HepG2 (cell line): ENCODE results near the gene STOM. TPM values are rescaled to one million over a fixed set of nuclear protein-coding genes. Genes with fewer than 3 reads are reported as not detected.

Experiments
- ATM ChIP-seq: fragments of 450-650 bp; IDR thresholded peaks from 2 replicates; pipeline ENCODE4 v1.7.1; 2017; ENCODE audit warnings: mild to moderate bottlenecking, borderline replicate concordance
- DR1 ChIP-seq: sonication (generic); formaldehyde crosslinking; IDR thresholded peaks from 2 replicates; pipeline ENCODE4 v1.8.0; 2021; ENCODE audit warnings: mild to moderate bottlenecking, missing genetic modification reagents, inconsistent platforms
- GATA4 ChIP-seq: sonication (generic); IDR thresholded peaks from 2 replicates; pipeline ENCODE4 v1.6.1; 2016; ENCODE audit warnings: antibody characterized with exemption, low read depth, borderline replicate concordance
- GPBP1L1 ChIP-seq: sonication (generic); formaldehyde crosslinking; IDR thresholded peaks from 2 replicates; pipeline ENCODE4 v1.5.0; 2020; ENCODE audit warnings: mild to moderate bottlenecking, missing genetic modification reagents
- HNRNPH1 ChIP-seq: fragments of 200-400 bp; formaldehyde crosslinking; optimal IDR thresholded peaks from 2 replicates; pipeline ENCODE3; 2017; ENCODE audit warnings: mild to moderate bottlenecking, low read depth, low read length
- KDM3A ChIP-seq: IDR thresholded peaks from 2 replicates; pipeline ENCODE4 v1.6.1; 2018; ENCODE audit warnings: low read depth, missing compliant biosample characterization
- LCORL ChIP-seq, 2 experiments: fragments of 450-650 bp in 1 of 2; sonication (generic) in 1 of 2; formaldehyde crosslinking in 1 of 2; IDR thresholded peaks; 2 replicates each; pipeline versions ENCODE4 v1.5.0 to v1.6.1; 2017 to 2020; ENCODE audit warnings: antibody characterized with exemption in 1 of 2, missing genetic modification reagents in 1 of 2
- MTF1 ChIP-seq: sonication (generic); formaldehyde crosslinking; IDR thresholded peaks from 2 replicates; pipeline ENCODE4 v1.5.0; 2020; ENCODE audit warnings: missing genetic modification reagents
- MZF1 ChIP-seq: sonication (generic); formaldehyde crosslinking; IDR thresholded peaks from 2 replicates; pipeline ENCODE4 v1.8.1; 2023; ENCODE audit warnings: mild to moderate bottlenecking, missing genetic modification reagents, borderline replicate concordance
- NCOA1 ChIP-seq: sonication (generic); formaldehyde crosslinking; IDR thresholded peaks from 2 replicates; pipeline ENCODE4 v1.9.0; 2021; ENCODE audit warnings: missing genetic modification reagents
- PLRG1 ChIP-seq: fragments of 450-650 bp; conservative IDR thresholded peaks from 2 replicates; pipeline ENCODE4 v1.6.1; 2016
- SAFB2 ChIP-seq: sonication (generic); formaldehyde crosslinking; IDR thresholded peaks from 2 replicates; pipeline ENCODE4 v1.5.1; 2020; ENCODE audit warnings: missing genetic modification reagents, low read depth, mild to moderate bottlenecking, borderline replicate concordance
- SNAPC2 ChIP-seq: sonication (generic); formaldehyde crosslinking; IDR thresholded peaks from 2 replicates; pipeline ENCODE4 v1.8.1; 2022; ENCODE audit warnings: mild to moderate bottlenecking, missing genetic modification reagents
- STAT5B ChIP-seq: sonication (generic); formaldehyde crosslinking; IDR thresholded peaks from 2 replicates; pipeline ENCODE4 v1.4.0; 2020; ENCODE audit warnings: missing genetic modification reagents
- ZBTB10 ChIP-seq: sonication (generic); formaldehyde crosslinking; IDR thresholded peaks from 2 replicates; pipeline ENCODE4 v1.4.0; 2020; ENCODE audit warnings: missing genetic modification reagents, borderline replicate concordance
- ZBTB25 ChIP-seq: IDR thresholded peaks from 2 replicates; pipeline ENCODE4 v1.6.1; 2018; ENCODE audit warnings: missing genetic modification reagents
- ZFP62 ChIP-seq: sonication (generic); formaldehyde crosslinking; IDR thresholded peaks from 2 replicates; pipeline ENCODE4 v1.4.0; 2020; ENCODE audit warnings: missing genetic modification reagents
- ZNF12 ChIP-seq: sonication (generic); formaldehyde crosslinking; IDR thresholded peaks from 2 replicates; pipeline ENCODE4 v1.5.0; 2020; ENCODE audit warnings: missing genetic modification reagents
- ZNF143 ChIP-seq: sonication (generic); formaldehyde crosslinking; IDR thresholded peaks from 2 replicates; pipeline ENCODE4 v1.4.0; 2020; ENCODE audit warnings: missing genetic modification reagents
- ZNF317 ChIP-seq: sonication (generic); formaldehyde crosslinking; IDR thresholded peaks from 2 replicates; pipeline ENCODE4 v1.5.0; 2020; ENCODE audit warnings: mild to moderate bottlenecking, missing genetic modification reagents
- ZNF740 ChIP-seq: sonication (generic); formaldehyde crosslinking; IDR thresholded peaks from 2 replicates; pipeline ENCODE4 v1.4.0; 2020; ENCODE audit warnings: missing genetic modification reagents
- ZNF83 ChIP-seq: sonication (generic); formaldehyde crosslinking; IDR thresholded peaks from 2 replicates; pipeline ENCODE4 v1.4.0; 2020; ENCODE audit warnings: missing genetic modification reagents, mild to moderate bottlenecking, borderline replicate concordance
- polyA plus RNA-seq, 8 experiments: library from polyadenylated mRNA; depleted of rRNA in 3 of 8; stranded (reverse) in 7 of 8; unstranded in 1 of 8; fragments of >200 nt; fragmentation: Illumina TruSeq in 4 of 8; extraction: Trizol in 4 of 8; gene quantifications; 2 replicates each; pipeline versions ENCODE4 v1.2.1 to v1.2.3, GENCODE V29; 2011 to 2016; ENCODE audit warnings: low read depth in 4 of 8, missing spikeins in 1 of 8, mixed read lengths in 1 of 8; ENCODE audit not compliant: insufficient read depth in 1 of 8
- total RNA-seq, 5 experiments: library from RNA; depleted of rRNA; stranded (reverse); fragments of >200 nt; fragmentation: Illumina TruSeq; extraction: Trizol; gene quantifications; 2 replicates each; pipeline ENCODE4 v1.2.3, GENCODE V29; 2016; ENCODE audit warnings: low read depth in 1 of 5
- TF ChIP-seq, protein P1 (sequence below): sonication (generic); formaldehyde crosslinking; IDR thresholded peaks from 2 replicates; pipeline ENCODE4 v1.4.0; 2020; ENCODE audit warnings: mild to moderate bottlenecking, missing genetic modification reagents

STOM gene
- total and polyA plus RNA-seq, 2 of the 13 experiments (the other 11 are each of a cell fraction or from before 2014, with no cell fraction given): 43.6 to 165 TPM

DNA sequence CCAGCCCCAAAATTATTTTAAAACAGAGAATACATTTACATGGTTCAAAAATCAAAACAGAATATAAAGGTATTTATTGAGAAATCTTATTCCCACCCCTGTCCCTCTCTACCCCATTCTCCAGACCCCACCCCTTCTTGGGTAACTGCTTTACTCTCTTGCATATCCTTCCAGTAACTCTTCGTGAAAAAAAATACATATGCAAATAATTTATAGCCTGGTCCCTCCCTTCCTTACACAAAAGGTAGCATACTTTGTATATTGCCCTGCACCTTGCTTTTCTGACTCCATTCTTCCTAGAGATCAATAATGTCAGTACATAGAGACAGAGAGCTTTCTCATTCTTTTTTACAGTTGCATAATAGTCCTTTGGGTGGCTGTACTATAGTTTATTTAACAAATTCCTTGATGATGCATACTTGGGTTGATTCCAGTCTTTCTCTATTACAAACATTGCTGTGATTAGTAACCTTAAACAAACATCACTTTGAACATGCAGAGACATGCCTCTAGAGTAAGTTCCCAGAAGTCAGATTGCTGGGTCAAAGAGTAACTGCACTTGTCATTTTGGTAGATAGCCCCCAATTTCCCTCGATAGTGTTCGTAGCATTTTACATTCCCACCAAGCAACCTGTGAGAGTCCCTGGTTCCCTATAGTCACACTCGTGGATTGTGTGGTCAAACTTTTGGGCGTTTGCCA lies 47.9 kb downstream of the STOM start (continued):
- TF ChIP-seq DR1 (no peak), STAT5B (no peak), SAFB2 (CRISPR knock-in tag) (no peak), LCORL (IDR thresholded peaks at IDR 0.05) (peak; percentile 74), LCORL (CRISPR knock-in tag; IDR thresholded peaks at IDR 0.05) (peak; percentile 70), ZNF740 (no peak), ZNF83 (CRISPR knock-in tag) (no peak), GATA4 (peak; percentile 72; the same call in 1 of the 2 replicates), HNRNPH1 (no peak), ZBTB25 (0 out of 2 replicates have a peak, but pooled peaks have one; percentile 61), ZNF12 (CRISPR knock-in tag) (peak; percentile 7; the same call in 1 of the 2 replicates), SNAPC2 (peak; percentile 80; the same call in 1 of the 2 replicates), ZNF143 (CRISPR knock-in tag) (0 out of 2 replicates have a peak, but pooled peaks have one; percentile 20), ZFP62 (CRISPR knock-in tag) (no peak), MZF1 (CRISPR knock-in tag) (no peak), PLRG1 (no peak), ZBTB10 (CRISPR knock-in tag) (peak; percentile 62; the same call in 1 of the 2 replicates), NCOA1 (no peak), GPBP1L1 (no peak), ATM (peak; percentile 57; the same call in 1 of the 2 replicates), MTF1 (no peak), KDM3A (CRISPR knock-in tag) (peak; percentile 52; the same call in 1 of the 2 replicates), ZNF317 (CRISPR knock-in tag) (peak; percentile 92)
- TF ChIP-seq, protein P1, sequence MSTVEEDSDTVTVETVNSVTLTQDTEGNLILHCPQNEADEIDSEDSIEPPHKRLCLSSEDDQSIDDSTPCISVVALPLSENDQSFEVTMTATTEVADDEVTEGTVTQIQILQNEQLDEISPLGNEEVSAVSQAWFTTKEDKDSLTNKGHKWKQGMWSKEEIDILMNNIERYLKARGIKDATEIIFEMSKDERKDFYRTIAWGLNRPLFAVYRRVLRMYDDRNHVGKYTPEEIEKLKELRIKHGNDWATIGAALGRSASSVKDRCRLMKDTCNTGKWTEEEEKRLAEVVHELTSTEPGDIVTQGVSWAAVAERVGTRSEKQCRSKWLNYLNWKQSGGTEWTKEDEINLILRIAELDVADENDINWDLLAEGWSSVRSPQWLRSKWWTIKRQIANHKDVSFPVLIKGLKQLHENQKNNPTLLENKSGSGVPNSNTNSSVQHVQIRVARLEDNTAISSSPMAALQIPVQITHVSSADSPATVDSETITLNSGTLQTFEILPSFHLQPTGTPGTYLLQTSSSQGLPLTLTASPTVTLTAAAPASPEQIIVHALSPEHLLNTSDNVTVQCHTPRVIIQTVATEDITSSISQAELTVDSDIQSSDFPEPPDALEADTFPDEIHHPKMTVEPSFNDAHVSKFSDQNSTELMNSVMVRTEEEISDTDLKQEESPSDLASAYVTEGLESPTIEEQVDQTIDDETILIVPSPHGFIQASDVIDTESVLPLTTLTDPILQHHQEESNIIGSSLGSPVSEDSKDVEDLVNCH (CRISPR knock-in tag): no peak
